ENCODE results near the gene ATP1A1.

The ATP1A1 gene

DNA sequence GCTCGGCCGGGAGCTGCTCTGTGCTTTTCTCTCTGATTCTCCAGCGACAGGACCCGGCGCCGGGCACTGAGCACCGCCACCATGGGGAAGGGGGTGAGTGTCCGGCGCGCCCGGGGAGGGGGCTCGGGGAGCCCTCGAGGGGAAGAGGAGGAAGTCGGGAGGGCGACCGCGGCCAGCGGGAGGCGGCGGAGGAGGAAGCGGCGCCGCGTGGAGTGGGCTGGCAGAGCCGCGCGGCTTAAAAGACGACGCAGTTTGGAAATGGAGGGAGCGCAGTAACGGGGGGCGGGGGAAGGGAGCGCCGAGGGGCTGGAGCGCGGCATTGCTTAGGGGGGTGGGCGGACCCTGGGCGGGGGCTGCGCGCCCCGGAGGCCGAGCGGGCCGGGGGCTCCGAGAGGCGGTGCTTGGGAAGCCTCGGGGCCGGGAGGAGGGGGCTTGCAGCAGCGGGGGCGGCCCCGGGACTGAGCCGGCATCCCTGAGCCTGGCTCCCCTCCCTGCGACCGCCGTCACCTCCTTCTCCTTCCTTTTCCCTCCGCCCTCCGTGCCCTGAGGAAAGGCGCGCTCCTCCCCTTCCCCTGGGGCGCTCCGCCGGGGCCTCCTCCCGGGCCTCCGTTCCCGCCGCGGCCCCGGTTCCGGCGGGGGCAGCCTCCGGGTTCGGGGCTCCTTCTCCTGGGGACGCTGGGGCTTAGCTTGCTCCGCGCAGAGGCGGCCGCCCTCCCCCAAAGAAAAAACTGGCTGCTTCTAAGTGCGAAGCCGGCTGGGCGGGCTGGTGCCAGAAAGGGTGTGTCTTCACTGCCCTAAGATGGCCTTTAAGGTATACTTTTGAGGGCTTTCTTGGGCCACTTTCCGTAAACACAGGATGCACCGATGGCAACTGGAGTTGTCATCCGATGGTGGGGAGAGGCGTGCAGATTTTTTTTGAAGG lies 648 bp downstream of the ATP1A1 start:
- no peak for DNase-seq

DNA sequence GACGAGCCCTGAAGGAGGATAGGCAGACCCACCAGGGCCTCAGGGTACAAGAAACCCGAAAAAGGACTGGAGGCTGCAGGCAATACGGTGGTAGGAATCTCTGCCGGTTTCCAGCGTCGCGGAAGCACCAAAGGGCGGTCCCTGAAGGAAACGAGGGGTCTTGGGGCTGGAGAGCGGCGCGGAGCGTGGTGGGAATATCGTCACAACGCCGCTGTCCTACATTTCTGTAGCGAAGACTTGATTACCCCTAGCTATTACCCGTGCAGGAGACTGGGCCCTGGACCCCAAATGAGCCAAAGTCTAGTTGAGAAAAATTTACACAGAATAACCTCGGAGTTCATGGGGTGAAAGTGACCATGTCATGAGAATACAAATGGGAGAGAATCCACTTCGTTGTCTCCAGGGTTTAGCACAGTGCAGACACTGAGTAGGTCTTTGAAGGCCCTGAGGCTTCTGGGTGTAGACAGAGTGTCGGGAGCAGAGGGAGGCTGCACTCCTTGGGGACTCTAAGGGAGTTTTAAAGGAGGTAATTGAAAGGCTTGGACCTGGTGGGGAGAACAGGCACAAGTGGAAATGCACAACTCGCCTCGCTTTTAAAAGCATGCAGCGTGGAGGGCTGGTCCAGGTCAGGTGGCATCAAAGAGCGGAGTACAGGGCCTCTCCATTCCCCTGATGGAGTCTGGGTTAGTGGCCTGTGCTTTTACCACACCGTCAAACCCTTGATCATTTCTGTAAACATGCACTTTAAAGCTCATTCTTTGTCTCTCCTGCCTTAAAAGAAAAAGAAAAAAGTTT lies 1.5 kb downstream of the ATP1A1 start:
- DNase-seq = no peak

DNA sequence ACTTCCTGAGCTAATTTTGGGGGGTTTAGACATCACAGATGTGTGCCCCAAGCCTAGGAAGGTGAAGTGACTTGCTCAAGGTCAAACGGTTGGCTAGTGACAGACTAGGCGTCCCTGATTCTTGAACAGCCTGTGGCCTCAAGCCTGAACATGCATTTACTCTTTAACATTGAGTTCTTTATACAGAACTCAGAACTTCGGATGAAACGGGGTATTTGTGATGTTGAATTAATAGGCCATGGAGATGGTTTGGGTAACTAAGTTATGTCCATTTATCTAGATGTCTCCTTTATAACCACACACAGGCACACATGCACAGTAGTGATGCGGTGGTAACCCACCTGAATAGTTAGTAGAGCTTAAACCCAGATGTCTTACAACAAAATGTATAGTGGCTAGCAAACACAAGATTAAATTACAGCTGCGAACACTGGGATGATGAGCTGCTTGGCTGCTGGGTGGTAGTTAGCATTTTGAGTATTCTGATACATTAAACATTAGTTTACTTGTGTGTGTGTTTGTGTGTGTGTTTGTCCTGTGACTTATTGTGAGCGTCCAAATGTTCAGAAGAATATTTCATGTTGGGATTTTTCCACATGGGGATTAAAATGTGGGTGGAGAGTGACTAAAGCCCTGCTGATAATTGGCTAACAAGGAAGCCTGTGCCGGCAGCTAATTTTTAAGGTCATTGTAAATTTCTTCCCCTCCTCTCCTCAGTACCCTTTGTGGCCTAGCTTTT lies 2.3 kb downstream of the ATP1A1 start:
- DNase-seq = no peak

DNA sequence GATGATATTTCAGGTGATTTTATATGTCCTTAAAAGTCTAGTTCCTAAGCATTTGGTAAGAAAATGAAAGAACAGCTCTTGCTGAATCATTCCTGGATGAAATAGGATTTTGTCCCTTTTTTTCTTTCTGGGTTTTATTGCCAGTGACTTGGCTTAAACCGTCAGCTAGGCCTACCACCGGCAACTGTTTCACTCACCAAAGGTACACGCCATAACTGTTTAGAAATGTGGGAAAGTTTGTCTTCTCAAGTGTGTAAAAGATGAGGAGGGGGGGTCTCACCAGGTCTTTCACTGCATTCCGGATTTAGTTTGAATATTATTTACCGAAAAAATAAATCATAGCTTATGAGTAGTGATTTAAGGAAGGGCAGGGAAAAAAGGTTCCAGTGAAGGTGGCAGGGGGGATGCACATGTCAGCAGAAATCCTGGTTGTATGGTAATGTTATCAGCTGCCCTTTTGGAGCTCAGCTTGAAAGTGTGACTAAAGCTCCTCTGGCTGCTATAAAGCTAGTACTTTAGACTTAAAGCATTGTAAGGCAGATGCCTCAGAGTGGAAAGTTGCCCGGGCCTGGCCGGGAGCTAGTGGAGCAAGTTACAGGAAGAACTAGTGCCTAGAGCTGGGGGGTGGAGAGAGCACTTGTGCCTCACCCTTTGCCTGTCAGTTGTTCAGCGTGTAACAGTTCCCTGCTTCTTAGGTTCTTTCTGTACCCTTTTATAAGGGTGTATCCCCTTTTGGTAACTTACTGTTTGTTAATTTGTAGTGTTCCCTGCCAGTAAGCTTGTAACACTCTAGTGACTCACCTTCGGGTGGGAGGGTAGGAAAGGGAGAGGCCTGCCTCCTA lies 3.1 kb downstream of the ATP1A1 start:
- no peak for DNase-seq

DNA sequence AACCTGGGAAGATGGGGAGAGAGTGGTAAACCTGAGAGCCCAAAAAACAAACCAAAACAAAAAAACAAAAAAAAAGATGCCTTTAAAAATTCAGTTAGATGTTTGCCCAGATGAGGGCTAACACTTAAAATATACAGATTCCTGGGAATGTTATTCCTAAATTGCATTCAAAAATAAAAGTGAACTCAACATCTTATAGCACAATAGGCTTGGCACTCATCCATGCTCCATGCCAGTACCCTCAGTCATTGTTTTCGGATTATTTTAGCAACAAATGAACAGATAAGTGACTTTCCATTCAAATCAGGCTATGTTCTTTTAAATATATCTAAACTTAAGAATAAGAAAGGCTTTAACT lies 3.7 kb downstream of the ATP1A1 start:
- DNase-seq = no peak

DNA sequence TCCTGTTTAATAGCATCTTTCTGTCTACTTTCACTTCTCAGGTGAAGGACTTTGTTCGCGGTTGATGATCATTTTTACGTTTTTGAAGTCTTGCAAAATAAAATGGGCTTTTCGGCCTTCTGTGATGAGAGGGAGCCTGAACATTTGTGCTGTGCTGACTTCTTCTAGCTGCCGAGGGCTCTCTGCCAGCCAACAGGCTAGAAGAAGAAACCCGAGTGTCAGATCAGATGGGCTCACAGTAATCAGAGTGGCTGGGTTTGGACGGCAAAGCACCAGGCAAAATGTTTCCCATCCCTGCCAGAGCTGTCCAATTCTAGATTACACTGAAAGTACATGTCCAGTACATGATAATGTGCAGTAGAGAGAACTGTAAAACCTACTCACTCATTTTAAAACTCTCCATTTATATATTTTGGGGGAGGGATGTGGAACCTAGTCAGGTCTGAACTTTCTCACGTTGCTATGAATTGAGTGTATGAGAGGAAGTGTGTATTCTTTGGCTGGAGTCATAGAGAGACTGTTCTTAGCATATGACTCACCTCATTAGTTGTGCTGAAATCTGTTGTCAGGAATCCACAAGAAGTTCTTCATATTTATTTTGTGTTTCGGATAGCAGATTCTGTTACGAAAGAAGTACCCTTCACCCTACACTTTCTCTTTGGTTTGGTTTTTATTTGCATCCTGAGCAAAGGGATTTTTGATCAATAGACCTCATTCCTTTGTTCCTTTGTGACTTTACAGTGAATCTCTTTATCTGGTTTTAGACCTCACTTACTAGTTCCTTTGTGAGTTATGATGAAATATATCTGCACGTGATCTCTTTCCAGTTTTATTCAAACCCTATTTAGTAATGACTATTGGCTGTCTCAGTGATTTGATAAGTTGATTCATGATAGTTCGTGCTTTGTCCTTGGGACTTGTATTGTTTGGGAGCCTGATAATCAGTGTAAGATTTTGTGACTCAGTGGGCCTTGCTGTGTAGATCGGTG lies 4.8 kb downstream of the ATP1A1 start:
- DNase-seq = peak; percentile 35

DNA sequence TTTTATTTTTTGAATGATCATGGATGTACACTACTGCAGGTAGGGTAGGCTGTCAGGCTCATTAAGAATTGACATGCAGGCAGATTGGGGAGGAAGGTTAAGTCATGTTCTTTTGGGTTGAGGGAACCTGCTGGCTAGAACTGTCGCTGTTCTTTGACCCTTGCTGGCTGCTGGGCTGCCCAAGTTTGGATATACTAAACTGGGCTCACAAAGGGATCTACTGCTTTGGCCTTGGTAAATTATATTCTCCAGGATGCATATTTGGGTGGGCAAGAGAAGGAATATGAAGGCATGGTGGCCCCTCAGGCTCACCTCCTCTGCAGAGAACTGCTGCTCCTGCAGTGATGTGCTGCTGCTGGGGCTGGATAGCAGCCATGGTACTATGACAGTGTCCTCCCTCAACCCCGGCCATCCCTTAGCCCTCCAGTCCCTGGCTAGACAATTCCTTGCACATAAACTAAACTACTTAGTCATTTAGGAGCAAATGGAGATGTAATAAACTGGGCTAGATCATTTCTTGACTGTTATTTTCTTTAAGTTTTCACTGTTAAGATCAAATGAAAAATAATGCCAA lies 6.1 kb downstream of the ATP1A1 start:
- no peak for DNase-seq

DNA sequence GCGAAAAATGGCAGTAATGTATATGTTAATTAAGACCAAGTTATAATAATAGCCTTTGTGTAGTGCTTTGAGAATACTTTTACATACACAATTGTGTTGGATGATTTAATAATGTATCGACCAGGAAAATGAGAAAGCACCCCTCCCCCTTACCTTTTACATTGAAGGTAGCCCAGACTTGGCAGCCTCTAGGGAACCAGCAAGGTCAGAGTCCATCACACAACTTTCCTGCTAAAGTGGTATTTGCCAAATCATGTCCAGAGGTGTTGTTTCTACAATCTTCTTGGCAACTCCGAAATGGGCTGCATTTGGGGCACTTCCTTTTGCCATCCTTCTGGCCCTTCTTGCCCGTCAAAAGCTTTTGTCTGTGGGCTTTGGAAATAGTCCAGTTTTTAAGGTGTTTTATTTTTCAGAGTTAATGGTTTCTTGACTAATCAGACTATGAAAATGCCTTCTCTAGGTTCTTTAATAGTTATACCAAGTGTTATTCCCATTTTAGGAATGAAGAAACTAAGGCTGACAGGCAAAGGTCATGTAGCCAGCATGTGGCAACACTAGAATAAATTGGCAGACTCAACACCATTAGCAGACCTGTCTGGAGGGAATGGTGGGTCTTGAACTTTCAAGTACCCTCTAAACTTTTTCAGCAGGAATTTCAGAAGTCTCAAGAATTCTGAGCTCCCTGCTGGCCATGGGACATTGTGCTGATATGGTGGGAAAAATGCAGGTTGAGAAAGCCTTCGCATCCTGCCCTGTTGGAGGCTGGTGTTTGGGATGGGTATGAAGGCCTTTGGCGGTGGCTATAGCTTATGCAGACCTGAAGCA lies 6.8 kb downstream of the ATP1A1 start:
- DNase-seq = no peak

DNA sequence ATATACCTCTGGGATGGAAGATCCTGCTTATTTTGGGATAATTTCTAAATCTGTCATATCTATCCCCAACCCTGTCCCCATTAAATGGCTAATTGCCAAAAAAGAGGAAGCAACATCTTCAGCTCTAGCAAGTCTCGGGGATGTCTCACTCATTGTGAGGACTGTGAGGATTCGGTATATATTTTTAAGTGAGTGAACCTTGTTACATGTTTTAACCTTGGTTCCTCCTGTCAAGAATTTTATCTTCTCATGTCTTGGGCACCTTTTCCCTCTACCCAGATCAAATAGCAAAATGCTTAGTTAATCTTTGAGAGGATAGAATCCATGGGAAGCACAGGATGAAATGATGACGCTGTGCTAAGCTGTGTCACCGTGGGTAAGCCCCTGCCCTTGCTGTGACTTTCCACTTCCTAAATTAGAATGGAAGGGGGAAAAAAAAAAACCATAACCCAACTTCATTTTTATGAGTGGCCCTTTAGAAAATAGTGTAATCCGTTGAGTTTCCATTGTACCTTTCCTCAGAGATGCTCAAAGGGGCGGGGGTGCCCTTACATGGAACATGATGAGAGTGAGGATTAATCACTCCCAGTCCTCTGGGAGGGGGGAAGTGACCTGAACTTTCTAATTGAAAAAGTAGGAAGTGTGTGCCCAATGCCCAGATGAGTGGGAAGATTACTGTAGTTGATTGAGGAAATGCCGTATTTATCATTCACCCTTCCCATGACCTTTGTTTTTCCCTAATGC lies 7.6 kb downstream of the ATP1A1 start:
- no peak for DNase-seq

DNA sequence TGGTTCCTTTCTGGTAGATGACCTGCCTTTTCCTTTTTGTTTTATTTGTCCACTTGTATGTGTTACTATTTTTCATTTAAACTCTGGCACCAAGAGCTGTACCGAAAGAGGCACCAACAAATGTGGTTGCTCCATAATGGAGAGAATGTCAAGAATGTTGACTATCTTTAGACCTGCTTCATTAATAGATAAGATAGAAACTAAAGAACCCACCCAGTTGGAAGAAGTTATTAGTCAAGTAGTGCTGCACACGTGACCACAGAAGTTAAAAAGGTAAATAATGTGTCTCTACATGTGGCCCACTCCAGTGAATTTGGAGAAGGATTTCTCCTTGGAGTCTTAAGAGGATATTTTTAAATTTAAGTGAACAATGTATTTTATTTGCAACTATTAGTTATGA lies 9.3 kb downstream of the ATP1A1 start:
- DNase-seq = no peak

DNA sequence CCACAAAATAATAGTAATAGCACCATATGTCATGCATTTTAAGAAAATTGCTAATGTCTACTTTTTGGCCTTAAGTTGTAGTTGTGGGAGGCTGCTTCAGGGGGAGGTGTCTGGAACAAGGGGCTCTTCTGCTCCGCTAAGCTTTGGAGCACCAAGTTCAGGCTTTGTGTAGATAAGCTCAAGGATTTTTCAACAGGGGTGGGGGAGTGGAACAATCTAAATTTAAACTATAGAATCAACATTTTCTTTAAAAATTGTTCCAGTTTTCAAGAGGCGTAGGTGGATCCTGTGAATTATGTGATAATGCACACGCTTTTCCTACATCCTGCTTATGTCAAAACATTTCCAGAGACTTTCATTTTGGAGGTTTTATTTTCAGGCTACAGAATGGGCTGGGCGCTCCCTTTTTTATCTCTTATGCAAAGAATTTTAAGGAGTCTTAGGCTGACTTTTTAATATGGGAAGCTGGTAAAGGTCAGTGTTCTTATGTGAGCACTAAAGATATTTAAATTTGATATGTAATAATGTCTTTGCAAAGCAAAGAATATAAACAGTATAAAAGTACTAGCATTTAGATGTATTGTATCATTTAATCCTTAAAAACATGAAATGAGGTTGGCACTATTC lies 9.9 kb downstream of the ATP1A1 start:
- no peak for DNase-seq

DNA sequence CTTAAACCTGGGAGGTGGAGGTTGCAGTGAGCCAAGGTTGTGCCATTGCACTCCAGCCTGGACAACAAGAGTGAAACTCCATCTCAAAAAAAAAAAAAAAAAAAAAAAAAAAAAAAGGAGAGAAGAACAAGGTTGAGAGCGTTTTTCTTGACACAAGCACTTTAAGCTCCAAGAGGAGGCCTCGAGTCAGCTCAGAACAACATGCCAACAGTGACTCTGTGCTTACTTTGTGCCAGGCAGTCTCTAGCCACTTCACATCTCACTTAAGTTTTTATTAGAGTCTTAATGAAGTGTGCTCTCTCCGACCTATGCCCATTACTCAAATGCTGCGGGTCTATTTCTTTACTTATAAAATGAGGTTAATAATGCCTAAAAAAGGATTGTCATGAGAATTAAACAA lies 13.0 kb downstream of the ATP1A1 start:
- no peak for DNase-seq

DNA sequence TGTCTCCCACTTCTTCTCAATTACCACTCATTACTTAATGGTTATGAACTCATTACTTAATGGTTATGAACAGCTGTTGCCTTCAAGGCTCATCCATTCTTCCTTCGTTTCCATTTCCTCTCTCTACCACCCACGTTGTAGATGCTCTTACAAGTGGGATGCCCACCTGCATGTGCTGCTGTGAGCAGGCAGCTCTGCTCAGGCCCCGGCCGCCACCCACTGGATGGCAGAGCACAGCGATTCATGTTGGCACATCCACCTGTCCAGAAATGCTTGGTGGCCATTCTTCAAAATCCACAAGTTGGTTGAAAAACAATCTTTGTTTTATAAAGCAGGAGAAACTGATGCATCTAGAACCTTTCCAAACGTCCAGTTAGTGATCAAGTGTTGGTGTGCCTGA lies 14.5 kb downstream of the ATP1A1 start:
- DNase-seq = no peak

DNA sequence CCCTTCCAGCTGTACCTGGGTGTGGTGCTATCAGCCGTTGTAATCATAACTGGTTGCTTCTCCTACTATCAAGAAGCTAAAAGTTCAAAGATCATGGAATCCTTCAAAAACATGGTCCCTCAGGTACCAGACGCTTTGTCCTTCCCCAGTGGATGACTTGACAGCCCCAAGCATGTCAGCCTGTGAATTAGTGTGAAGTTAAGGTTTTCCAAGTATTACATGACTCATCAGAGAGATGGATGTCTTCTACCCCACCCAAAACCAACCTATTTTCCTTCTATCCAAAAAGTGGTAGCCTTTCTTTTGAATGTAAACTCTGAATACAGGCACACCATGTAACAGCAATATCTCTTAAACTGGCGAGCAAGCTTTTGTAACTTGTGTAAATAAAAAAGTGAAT lies 15.1 kb downstream of the ATP1A1 start:
- no peak for DNase-seq

DNA sequence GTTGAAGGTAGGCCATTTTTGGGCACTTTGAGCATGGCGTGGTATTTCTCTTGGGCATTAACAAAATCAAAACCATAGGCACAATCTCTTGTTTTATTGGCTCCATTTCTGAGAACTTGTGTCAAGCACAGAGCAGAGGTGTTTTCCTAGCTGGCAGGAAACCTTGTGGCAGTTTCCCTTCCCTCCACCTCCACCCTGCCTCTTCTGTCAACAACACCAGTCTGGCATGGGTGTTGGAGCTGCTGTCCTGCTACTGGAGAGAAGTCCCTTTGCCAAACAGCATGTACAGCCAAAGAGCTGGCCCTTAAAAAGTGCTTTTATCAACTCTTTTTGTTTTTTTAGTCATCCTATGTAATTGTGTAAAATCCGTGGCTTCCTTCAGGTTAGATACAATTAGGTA lies 16.0 kb downstream of the ATP1A1 start:
- no peak for DNase-seq

DNA sequence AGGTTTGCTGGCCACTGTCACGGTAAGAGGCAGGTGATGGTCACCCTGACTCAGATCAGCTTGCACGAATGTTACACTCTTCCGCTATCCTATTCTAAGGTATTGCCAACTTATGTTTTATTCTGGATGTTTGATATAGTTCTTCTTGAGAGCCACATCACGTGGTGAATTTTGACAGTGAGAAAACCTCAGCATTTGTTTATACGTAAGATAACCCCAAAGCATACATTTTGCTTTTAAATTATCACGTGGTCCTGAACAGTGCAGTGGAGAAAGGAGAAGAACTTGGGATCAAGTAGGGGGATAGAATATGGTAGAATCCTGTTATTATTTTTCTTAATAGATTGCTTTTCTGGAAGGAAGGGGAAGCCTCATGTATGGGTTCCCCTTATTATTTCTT lies 16.6 kb downstream of the ATP1A1 start:
- no peak for DNase-seq

DNA sequence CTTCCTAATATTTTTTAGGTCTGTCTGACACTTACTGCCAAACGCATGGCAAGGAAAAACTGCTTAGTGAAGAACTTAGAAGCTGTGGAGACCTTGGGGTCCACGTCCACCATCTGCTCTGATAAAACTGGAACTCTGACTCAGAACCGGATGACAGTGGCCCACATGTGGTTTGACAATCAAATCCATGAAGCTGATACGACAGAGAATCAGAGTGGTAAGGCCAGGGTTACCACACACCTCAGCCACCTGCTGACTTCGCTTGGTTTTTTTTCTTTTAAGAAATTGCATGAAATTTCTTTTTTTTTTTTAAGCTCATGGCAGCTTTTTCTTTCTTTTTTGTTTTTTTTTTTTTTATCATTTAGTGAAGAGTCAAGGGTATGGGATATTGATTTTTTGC lies 17.2 kb downstream of the ATP1A1 start:
- no peak for DNase-seq

DNA sequence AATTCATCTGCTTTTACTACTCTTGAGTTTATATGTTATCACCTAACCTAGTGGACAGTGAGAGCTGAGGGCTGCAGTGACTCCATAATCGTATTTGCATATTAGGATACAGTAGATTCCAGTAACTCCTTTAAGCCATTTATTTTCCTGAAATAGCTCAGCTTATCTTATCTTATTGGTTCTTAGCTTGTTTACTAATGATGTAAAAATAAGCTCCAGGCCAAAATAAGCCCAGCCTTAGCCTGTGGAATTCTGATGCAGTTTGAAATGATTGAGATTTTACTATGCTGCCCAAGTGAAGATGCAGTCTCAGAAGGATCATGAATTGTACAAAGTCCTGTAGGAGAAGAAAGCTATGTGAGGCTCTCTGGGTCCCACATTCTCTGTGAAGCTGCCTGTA lies 18.1 kb downstream of the ATP1A1 start:
- no peak for DNase-seq

All from NCI-H2029 (cell line).